ENCODE measurements around the gene KCTD15.
A peak's percentile ranks its signal among the peaks of the same experiment; 100 is the strongest.

Gene KCTD15

GRCh38 chr19:33796164-33796875 lies at the start of gene KCTD15:
KCTD15 (plus strand) TSS chr19:33796870; CDS start chr19:33800455, 3,585 bp downstream.
- DNase-seq (ENCODE audit: low read depth in 3 of 3, low spot score in 1 of 3): peak in 1 of 3 donors; percentile 32

GRCh38 chr19:33747273-33747672 lies 49.4 kb upstream of the KCTD15 start:
- DNase-seq (ENCODE audit: low read depth in 3 of 3, low spot score in 1 of 3): no peak

- no peak for DNase-seq (ENCODE audit: low read depth in 3 of 3, low spot score in 1 of 3)
These were observed 48.4 kb upstream of the KCTD15 start for GRCh38 chr19:33748231-33748630.

GRCh38 chr19:33749016-33749415 lies 47.7 kb upstream of the KCTD15 start:
- no peak for DNase-seq (ENCODE audit: low read depth in 3 of 3, low spot score in 1 of 3)

- DNase-seq (ENCODE audit: low read depth in 3 of 3, low spot score in 1 of 3): no peak
These were observed 47.0 kb upstream of the KCTD15 start for GRCh38 chr19:33749619-33750175.

- no peak for DNase-seq (ENCODE audit: low read depth in 3 of 3, low spot score in 1 of 3)
These were observed 45.9 kb upstream of the KCTD15 start for GRCh38 chr19:33750587-33751435.

- DNase-seq (ENCODE audit: low read depth in 3 of 3, low spot score in 1 of 3): no peak
These were observed 45.3 kb upstream of the KCTD15 start for GRCh38 chr19:33751436-33751770.

- no peak for DNase-seq (ENCODE audit: low read depth in 3 of 3, low spot score in 1 of 3)
These were observed 44.5 kb upstream of the KCTD15 start for GRCh38 chr19:33752018-33752800.

GRCh38 chr19:33752945-33753344 lies 43.7 kb upstream of the KCTD15 start:
- DNase-seq (ENCODE audit: low read depth in 3 of 3, low spot score in 1 of 3): no peak

- DNase-seq (ENCODE audit: low read depth in 3 of 3, low spot score in 1 of 3): no peak
These were observed 42.3 kb upstream of the KCTD15 start for GRCh38 chr19:33754361-33754760.

- no peak for DNase-seq (ENCODE audit: low read depth in 3 of 3, low spot score in 1 of 3)
These were observed 41.3 kb upstream of the KCTD15 start for GRCh38 chr19:33755099-33756035.

GRCh38 chr19:33756177-33756576 lies 40.5 kb upstream of the KCTD15 start:
- no peak for DNase-seq (ENCODE audit: low read depth in 3 of 3, low spot score in 1 of 3)

- no peak for DNase-seq (ENCODE audit: low read depth in 3 of 3, low spot score in 1 of 3)
These were observed 38.1 kb upstream of the KCTD15 start for GRCh38 chr19:33758541-33759013.

GRCh38 chr19:33759356-33759755 lies 37.3 kb upstream of the KCTD15 start:
- DNase-seq (ENCODE audit: low read depth in 3 of 3, low spot score in 1 of 3): no peak

GRCh38 chr19:33763633-33764371 lies 32.9 kb upstream of the KCTD15 start:
- no peak for DNase-seq (ENCODE audit: low read depth in 3 of 3, low spot score in 1 of 3)

GRCh38 chr19:33766623-33767022 lies 30.0 kb upstream of the KCTD15 start:
- DNase-seq (ENCODE audit: low read depth in 3 of 3, low spot score in 1 of 3): no peak

GRCh38 chr19:33767898-33768413 lies 28.7 kb upstream of the KCTD15 start:
- no peak for DNase-seq (ENCODE audit: low read depth in 3 of 3, low spot score in 1 of 3)

- no peak for DNase-seq (ENCODE audit: low read depth in 3 of 3, low spot score in 1 of 3)
These were observed 27.5 kb upstream of the KCTD15 start for GRCh38 chr19:33769208-33769607.

- no peak for DNase-seq (ENCODE audit: low read depth in 3 of 3, low spot score in 1 of 3)
These were observed 26.6 kb upstream of the KCTD15 start for GRCh38 chr19:33770107-33770506.
